ENCODE data around the gene ATP6V1G2. TPM values are rescaled to one million over a fixed set of nuclear protein-coding genes. Genes with fewer than 3 reads are reported as not detected.
"Not testable (repeated sequence)": the region's sequence is repeated elsewhere in the genome, so short reads cannot be mapped to it uniquely, and the experiment has no call there.

Gene ATP6V1G2
- total RNA-seq, 4 donors from 2014 or later = 0.60 to 3.8 (median 2.2) TPM

DNA sequence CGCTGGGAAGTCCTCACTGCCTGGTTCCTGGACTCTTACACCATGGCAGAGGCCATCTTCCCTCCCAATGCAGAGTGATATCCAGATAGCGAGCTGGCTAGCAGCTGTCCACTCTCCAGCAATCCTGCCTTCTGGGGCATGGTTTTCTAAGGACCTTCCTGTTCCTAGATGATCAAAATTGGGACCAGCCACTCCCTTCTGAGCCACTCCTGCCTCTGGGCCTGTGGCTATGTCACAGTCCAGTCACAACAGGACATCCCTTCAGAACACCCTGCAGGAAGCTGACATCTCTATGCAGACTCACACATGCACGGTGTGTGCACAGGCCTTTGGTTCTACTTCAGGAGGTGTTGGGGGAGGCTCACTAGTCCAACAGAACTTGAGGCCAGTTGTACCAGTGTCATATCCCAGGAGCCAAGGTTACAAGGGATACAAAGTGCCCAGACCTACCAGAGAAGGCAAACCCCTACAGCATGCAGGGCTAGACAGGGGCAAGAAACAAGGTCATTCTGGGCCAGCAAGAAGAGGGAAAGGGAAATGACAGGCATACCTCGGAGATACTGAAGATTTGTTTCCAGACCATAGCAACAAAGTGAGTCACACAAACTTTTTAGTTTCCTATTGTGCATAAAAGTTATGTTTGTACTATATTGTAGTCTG lies 20.3 kb downstream of the ATP6V1G2 start:
- H3K4me3 ChIP-seq = no peak overlapping the region
- no peaks in the 10 kb centered on the region for H3K9me3 ChIP-seq
- H3K4me1 ChIP-seq = no peaks in the 10 kb centered on the region
- no peaks in the 10 kb centered on the region for H3K27me3 ChIP-seq
- TF ChIP-seq, protein P1, sequence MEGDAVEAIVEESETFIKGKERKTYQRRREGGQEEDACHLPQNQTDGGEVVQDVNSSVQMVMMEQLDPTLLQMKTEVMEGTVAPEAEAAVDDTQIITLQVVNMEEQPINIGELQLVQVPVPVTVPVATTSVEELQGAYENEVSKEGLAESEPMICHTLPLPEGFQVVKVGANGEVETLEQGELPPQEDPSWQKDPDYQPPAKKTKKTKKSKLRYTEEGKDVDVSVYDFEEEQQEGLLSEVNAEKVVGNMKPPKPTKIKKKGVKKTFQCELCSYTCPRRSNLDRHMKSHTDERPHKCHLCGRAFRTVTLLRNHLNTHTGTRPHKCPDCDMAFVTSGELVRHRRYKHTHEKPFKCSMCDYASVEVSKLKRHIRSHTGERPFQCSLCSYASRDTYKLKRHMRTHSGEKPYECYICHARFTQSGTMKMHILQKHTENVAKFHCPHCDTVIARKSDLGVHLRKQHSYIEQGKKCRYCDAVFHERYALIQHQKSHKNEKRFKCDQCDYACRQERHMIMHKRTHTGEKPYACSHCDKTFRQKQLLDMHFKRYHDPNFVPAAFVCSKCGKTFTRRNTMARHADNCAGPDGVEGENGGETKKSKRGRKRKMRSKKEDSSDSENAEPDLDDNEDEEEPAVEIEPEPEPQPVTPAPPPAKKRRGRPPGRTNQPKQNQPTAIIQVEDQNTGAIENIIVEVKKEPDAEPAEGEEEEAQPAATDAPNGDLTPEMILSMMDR (IDR thresholded peaks at IDR 0.05) = no peak
- TF ChIP-seq EP300 (IDR thresholded peaks at IDR 0.05) = no peak
- TF ChIP-seq POLR2A (IDR thresholded peaks at IDR 0.05) = no peak
- H3K27ac ChIP-seq = no peak overlapping the region
- DNase-seq (ENCODE audit: low spot score in 2 of 2) = no peak
- H3K36me3 ChIP-seq = peaks cover 0 to 21% (median 6%) of the 10 kb centered on the region in 3 donors
- 62 to 78% methylated on average over 4 of the region's 4 CpGs for WGBS, 2 donors

DNA sequence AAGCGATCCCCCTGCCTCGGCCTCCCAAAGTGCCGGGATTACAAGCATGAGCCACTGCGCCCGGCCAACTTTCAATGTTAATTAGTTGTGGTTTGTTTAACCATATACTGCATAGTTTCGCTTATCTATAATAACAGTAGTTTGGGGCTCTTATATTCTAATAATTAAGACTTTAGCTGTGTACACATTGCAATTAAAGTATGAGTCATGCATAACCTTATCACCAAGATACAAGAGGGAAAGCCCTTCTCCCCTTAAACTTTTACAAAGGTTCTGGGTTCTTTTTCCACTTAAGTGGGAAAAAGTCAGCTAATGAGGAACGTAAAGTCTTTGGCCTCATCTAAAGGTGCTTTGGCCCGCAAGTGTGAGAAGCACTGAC lies 20.9 kb downstream of the ATP6V1G2 start:
- no peak overlapping the region for H3K27ac ChIP-seq
- TF ChIP-seq, protein P1 (IDR thresholded peaks at IDR 0.05) = no peak
- TF ChIP-seq EP300 (IDR thresholded peaks at IDR 0.05) = no peak
- no peak for TF ChIP-seq POLR2A (IDR thresholded peaks at IDR 0.05)
- H3K4me3 ChIP-seq = no peak overlapping the region
- H3K4me1 ChIP-seq = no peaks in the 10 kb centered on the region
- H3K9me3 ChIP-seq = no peaks in the 10 kb centered on the region
- peaks cover 0 to 15% (median 1%) of the 10 kb centered on the region in 3 donors for H3K36me3 ChIP-seq
- no peak for DNase-seq (ENCODE audit: low spot score in 2 of 2)
- 69 to 77% methylated on average over 8 of the region's 8 CpGs for WGBS, 2 donors
- H3K27me3 ChIP-seq = no peaks in the 10 kb centered on the region

DNA sequence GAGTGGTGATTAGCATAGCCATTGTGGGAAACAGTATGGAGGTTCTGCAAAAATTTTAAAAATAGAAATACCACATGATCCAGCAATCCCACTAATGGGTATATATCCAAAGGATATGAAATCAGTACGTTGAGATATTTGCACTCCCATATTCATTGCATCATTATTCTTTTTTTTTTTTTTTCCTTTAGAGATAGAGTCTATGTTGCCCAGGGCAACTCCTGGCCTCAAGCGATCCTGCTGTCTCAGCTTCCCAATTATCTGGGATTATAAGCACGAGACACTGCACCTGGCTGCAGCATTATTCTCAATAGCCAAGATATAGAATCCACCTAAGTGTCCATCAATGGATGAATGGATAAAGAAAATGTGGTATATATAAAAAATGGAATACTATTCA lies 24.6 kb downstream of the ATP6V1G2 start:
- 81 to 82% methylated on average over 3 of the region's 3 CpGs for WGBS, 2 donors
- Histone ChIP-seq H3K4me1 (no peaks in the 10 kb centered on the region), H3K36me3 (no peaks in the 10 kb centered on the region), H3K27me3 (no peaks in the 10 kb centered on the region), H3K9me3 (no peaks in the 10 kb centered on the region), H3K27ac (no peak overlapping the region), H3K4me3 (no peak overlapping the region)
- DNase-seq (ENCODE audit: low spot score in 2 of 2) = no peak
- TF ChIP-seq EP300 (IDR thresholded peaks at IDR 0.05) = no peak
- no peak for TF ChIP-seq POLR2A (IDR thresholded peaks at IDR 0.05)
- TF ChIP-seq, protein P1 (IDR thresholded peaks at IDR 0.05) = no peak

DNA sequence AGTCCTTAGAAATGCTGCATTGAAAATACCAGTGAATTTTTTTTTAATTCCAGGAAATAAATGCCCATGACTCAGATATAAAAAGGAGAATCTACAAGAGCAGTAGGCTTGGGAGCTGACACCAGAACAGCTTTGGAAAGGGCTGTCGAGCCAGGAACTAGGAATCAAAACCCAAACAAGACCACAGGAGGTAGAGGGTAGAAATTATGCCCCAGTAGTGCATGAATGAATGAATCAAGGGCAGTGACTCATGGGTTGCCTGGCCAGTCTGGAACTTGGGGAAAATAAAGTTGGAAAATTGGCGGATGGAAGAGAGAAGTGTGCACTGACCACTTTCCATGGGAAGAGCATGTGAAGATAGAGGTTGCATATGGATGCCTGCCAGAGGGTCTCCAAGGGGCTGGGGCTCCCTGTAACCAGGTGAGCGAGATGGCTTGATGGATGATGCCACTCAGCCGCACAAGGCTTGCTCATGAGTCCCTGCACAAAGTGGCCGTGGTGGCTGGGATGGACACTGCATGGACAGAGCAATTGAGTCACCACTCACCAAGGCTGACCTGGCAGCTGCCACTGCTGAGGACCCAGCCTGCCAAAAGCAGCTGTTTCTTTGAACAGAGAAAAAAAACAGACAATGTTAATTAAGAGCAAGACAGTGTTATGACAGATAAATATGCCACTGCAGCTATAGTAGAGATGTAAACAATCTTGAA lies 32.8 kb downstream of the ATP6V1G2 start:
- Histone ChIP-seq H3K27me3 (no peaks in the 10 kb centered on the region), H3K4me3 (no peak overlapping the region), H3K36me3 (peaks cover 0 to 9% (median 0%) of the 10 kb centered on the region in 3 donors), H3K4me1 (no peaks in the 10 kb centered on the region), H3K27ac (no peak overlapping the region), H3K9me3 (no peaks in the 10 kb centered on the region)
- DNase-seq (ENCODE audit: low spot score in 2 of 2) = no peak
- WGBS, 2 donors = 75 to 80% methylated on average over 3 to 4 of the region's 5 CpGs
- TF ChIP-seq, protein P1 (IDR thresholded peaks at IDR 0.05) = no peak
- TF ChIP-seq EP300 (IDR thresholded peaks at IDR 0.05) (no peak), POLR2A (IDR thresholded peaks at IDR 0.05) (no peak)

DNA sequence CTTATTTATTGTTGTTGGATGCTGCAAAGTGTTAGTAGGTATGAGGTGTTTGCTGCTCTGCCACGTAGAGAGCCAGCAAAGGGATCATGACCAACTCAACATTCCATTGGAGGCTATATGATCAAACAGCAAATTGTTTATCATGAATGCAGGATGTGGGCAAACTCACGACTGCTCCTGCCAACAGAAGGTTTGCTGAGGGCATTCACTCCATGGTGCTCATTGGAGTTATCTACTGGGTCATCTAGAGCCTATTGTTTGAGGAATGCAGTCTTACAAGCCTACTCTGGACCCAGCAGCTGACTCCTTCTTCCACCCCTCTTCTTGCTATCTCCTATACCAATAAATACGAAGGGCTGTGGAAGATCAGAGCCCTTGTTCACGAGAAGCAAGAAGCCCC lies 36.4 kb downstream of the ATP6V1G2 start:
- no peaks in the 10 kb centered on the region for H3K4me1 ChIP-seq
- TF ChIP-seq, protein P1 (IDR thresholded peaks at IDR 0.05) = no peak
- TF ChIP-seq POLR2A (IDR thresholded peaks at IDR 0.05) (no peak), EP300 (IDR thresholded peaks at IDR 0.05) (no peak)
- WGBS, 2 donors = 60 to 74% methylated on average over 4 of the region's 4 CpGs
- H3K36me3 ChIP-seq = peaks cover 0 to 21% (median 0%) of the 10 kb centered on the region in 3 donors
- H3K27me3 ChIP-seq = no peaks in the 10 kb centered on the region
- no peak overlapping the region for H3K4me3 ChIP-seq
- DNase-seq (ENCODE audit: low spot score in 2 of 2) = no peak
- H3K9me3 ChIP-seq = no peaks in the 10 kb centered on the region
- no peak overlapping the region for H3K27ac ChIP-seq

DNA sequence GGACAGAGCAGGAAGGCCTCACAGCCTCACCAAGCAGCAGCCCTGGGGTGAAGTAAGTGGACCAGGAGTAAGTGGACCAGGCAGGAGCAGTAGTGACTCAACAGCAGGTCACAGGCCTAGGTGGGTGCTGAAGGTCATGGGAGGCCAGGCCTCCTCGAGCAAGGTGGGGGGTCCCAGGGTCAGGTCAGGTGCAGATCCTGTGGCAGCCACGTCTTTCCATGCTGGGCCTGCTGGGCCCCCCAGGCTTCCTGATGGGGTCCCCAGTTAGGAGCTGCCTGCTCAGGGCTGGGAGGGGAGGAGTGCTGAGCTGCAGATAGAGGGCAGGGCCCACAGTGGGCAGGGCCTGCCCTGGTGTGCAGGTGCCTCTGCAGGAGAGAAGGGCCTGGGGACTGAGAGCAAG lies 37.4 kb downstream of the ATP6V1G2 start:
- peaks cover 0 to 21% (median 0%) of the 10 kb centered on the region in 3 donors for H3K36me3 ChIP-seq
- not testable (repeated sequence) for H3K9me3 ChIP-seq; DNase-seq (ENCODE audit: low spot score in 2 of 2); H3K27me3 ChIP-seq; H3K27ac ChIP-seq; H3K4me1 ChIP-seq; H3K4me3 ChIP-seq
- 30 to 50% methylated on average over 2 of the region's 2 CpGs for WGBS, 2 donors

Measured in tibial nerve (tissue), 4 donors.